Lower leg skin (tissue), 3 donors: ENCODE measurements around the gene AP1S1.

Experiments
- POLR2A ChIP-seq, 2 donors: fragments of 450-650 bp; IDR thresholded peaks; one replicate each; pipeline ENCODE4 v1.6.1; 2016 to 2017; ENCODE audit warnings: antibody characterized with exemption in 2 of 2, mild to moderate bottlenecking in 1 of 2, moderate library complexity in 1 of 2
- TF ChIP-seq, protein P1 (sequence below), 3 donors: fragments of 450-650 bp; IDR thresholded peaks; one replicate each; pipeline ENCODE4 v1.5.1; 2016; ENCODE audit warnings: antibody characterized with exemption in 3 of 3, mild to moderate bottlenecking in 3 of 3, moderate library complexity in 2 of 3

DNA sequence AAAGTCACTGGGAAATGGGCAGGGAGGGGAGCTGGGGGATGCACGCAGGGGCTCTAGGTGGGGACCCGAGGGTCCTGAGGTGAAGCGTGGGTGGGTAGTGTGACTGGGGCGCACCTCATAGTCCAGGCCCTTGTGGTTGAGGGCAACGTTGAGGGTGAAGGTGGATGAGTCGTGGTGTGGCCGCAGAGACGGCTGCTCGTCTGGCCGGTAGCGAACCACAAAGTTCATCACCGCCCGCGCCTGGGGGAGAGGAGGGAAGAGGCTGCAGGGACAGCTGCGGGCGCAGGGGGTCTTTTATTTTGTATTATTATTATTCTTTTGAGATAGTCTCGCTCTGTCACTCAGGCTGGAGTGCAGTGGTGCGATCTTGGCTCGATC, 52.4 kb downstream of the AP1S1 start:
- TF ChIP-seq, protein P1, sequence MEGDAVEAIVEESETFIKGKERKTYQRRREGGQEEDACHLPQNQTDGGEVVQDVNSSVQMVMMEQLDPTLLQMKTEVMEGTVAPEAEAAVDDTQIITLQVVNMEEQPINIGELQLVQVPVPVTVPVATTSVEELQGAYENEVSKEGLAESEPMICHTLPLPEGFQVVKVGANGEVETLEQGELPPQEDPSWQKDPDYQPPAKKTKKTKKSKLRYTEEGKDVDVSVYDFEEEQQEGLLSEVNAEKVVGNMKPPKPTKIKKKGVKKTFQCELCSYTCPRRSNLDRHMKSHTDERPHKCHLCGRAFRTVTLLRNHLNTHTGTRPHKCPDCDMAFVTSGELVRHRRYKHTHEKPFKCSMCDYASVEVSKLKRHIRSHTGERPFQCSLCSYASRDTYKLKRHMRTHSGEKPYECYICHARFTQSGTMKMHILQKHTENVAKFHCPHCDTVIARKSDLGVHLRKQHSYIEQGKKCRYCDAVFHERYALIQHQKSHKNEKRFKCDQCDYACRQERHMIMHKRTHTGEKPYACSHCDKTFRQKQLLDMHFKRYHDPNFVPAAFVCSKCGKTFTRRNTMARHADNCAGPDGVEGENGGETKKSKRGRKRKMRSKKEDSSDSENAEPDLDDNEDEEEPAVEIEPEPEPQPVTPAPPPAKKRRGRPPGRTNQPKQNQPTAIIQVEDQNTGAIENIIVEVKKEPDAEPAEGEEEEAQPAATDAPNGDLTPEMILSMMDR (IDR thresholded peaks at IDR 0.05) = no peak
- TF ChIP-seq POLR2A (IDR thresholded peaks at IDR 0.05) = no peak
